Endometrial microvascular endothelial cells (primary cell): ENCODE results near the gene BCKDHB. TPM values are rescaled to one million over a fixed set of nuclear protein-coding genes. Genes with fewer than 3 reads are reported as not detected.
"Not testable (repeated sequence)": the region's sequence is repeated elsewhere in the genome, so short reads cannot be mapped to it uniquely, and the experiment has no call there.

ENCODE experiments used
- in situ Hi-C: cut with HindIII; loops from 2 replicates; pipeline ENCODE4 v1.10.0; 2017; ENCODE audit warnings: low sequenced_read_pairs, low pct_unique_long_range_greater_than_20kb; ENCODE audit errors: inconsistent ontology term
- total RNA-seq: library from RNA; depleted of rRNA; stranded (reverse); fragments of >200 nt; gene quantifications from one replicate; pipeline ENCODE4 v1.2.3, GENCODE V29; 2015; ENCODE audit errors: inconsistent ontology term

The BCKDHB gene
- total RNA-seq, 1 donor from 2014 or later: 11.3 TPM

DNA sequence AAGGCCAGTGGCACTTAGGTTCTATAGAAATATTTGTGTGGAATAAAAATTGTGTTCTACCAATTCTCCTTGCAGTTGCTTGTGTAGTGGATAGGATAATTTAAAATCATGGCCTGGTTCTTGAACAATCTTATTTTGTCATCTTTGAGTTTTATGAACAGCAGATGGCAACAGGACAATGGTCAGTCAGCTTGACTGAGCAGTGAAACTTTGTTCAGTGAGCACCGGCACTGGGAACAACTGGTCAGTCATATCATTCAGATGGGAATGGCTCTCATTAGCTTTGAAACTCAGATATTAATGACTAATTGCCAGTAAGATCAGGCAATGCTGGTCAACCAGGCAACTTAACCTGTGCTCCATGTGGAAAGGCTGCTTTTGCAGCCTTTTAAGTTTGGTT is 129.2 kb downstream of the BCKDHB start:
- in situ Hi-C loops: no loop called here

GRCh38 chr6:80238754-80239153 is 132.3 kb downstream of the BCKDHB start:
- in situ Hi-C loops: not testable (repeated sequence)

DNA sequence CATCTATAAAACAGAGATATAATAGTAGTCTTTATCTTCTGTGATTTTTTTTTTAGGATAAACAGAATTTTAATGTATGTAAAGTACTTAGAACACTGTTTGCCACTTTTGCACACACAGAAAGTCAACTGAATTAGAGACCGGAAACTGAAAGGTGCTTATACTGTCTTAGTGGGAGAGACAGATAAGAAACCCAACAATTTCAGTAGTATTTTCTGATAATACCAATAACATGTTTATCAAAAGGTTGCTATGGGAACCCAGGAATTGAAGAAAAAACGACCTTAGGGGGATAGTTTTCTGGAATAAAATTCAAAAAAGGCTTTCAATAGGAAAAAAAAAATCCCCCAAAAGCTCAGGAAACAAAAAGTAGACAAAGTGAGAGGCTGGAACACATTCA is 138.6 kb downstream of the BCKDHB start:
- in situ Hi-C loops: no loop called here

GRCh38 chr6:80249897-80250296 is 143.4 kb downstream of the BCKDHB start:
- in situ Hi-C loops: no loop called here

GRCh38 chr6:80250391-80250997 is 144.0 kb downstream of the BCKDHB start:
- in situ Hi-C loops: no loop called here

DNA sequence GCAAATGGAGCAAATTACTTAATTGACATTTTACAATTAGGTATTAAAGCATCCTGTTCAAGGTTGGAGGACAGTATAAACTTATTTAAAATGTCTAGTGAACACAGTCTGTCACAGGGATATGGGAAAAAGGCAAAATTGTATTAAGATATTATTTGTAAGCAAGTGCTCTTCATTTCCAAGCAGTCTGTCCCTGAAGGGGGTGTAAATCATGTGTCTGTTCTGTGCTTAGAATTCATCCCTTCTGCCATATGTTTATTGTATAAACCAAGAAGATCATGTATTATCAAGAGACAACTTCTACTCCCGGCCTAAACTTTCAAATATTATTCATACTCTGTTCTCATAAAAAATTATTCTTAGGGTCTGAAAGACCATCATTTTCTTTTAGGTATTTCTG is 144.8 kb downstream of the BCKDHB start:
- in situ Hi-C loops: no loop called here

DNA sequence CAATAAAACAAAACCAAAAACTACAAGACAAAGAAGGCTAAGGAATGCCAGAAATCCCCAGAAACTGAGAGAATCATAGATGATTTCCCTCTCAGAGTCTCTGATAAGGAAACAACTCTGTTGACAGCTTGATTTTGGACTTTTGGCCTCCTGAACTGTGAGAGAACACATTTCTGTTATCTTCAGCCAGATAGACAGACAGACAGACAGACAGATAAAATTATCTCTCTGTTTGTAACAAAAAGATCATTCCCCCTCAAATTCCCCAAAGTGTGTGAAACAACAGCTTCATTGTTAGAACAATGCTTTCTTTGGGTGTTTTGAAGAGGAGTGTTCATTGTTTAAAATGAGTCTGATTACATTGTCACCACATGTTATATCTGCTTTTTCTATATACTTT is 148.2 kb downstream of the BCKDHB start:
- in situ Hi-C loops: no loop called here

DNA sequence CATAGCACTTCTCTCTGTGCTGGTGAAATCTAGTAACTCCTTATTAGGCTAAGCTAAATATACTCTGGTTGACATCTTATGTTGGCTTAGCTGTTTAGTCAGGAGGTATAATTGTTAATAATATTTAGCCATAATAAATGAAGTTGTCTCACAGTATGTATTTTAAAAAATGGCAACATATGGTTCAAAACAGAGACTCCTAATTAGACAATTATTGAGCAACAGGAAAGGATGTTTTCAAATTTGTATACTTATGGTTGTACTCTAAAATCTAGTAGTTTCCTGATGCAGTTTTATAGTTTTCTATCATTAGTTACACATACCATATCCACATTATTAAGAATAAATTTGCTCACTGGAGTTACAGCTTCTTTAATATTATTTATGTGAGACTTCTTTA is 150.2 kb downstream of the BCKDHB start:
- in situ Hi-C loops: no loop called here

DNA sequence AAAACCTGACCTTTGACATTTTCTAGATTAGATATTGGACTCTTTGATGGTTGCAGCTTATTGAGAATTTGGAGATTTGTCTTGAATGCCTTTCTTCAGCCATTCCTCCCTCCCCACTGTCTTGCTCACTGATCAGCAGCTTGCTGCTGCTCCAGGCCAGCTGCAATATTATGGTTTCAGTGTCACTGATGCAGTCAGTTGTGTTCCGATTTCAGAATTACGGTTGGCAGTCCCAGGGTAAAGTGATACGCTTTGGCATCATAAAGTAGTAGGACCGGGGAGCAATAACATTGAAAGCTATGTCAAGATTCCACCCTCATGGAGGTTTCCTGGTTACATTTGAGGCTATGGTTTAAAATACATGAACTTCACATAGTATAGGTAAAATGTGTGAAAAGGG is 152.6 kb downstream of the BCKDHB start:
- in situ Hi-C loops: no loop called here

DNA sequence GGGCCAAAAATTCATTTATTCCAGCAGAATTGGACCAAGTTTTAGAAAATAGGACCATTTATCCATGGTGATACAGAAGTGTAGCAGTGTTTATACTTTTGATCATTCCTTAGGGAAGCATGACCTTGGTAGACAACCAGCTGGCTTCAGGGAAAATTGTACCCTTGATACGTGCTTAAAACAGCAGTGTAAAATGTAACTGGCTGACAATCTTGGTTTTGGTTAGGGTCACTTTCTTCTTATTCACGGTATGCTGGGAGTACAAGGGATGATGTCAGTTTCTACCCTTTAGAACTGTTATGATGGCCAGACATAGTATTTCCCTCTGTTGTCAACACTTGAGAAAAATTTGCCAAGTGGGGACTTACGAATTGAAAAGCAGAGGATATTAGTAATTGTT is 157.1 kb downstream of the BCKDHB start:
- in situ Hi-C loops: no loop called here

GRCh38 chr6:80268865-80269730 is 162.6 kb downstream of the BCKDHB start:
- in situ Hi-C loops: no loop called here

- in situ Hi-C loops: no loop called here
Measured at GRCh38 chr6:80271074-80271473, 164.6 kb downstream of the BCKDHB start.

DNA sequence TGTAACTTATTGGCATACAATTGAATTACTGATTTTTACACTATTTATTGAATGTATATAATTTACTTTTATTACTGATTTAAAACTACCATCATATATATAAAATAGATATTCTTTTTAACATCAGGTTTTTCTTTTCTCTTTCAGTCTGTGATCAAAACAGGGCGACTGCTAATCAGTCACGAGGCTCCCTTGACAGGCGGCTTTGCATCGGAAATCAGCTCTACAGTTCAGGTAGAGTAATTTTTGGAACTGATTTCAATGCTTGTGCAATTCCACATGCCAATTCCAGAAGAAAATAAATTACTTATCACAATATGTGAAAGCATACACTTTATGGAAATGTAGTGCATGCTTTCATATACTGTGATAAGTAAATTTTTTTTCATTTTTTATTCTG is 166.5 kb downstream of the BCKDHB start:
- in situ Hi-C loops: no loop called here

DNA sequence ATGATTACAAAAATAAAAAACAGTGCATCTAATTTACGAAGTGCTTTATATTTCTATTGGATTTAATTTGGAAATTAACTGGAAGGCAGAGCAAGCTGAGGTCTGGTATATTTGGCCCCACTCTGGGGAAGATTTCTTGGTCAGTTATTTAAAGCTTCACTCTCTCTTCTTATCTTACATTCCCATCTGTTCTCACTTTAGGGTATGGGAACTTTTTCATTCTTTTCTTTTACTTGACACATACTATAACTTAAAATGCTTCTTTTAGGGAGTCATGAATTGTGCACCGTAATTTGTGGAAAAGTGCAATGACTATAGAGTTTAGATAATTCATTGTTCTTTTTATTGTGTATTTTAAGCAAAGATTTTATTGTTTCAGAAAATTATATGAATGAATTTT is 170.4 kb downstream of the BCKDHB start:
- in situ Hi-C loops: no loop called here

GRCh38 chr6:80277501-80277900 is 171.0 kb downstream of the BCKDHB start:
- in situ Hi-C loops: no loop called here

DNA sequence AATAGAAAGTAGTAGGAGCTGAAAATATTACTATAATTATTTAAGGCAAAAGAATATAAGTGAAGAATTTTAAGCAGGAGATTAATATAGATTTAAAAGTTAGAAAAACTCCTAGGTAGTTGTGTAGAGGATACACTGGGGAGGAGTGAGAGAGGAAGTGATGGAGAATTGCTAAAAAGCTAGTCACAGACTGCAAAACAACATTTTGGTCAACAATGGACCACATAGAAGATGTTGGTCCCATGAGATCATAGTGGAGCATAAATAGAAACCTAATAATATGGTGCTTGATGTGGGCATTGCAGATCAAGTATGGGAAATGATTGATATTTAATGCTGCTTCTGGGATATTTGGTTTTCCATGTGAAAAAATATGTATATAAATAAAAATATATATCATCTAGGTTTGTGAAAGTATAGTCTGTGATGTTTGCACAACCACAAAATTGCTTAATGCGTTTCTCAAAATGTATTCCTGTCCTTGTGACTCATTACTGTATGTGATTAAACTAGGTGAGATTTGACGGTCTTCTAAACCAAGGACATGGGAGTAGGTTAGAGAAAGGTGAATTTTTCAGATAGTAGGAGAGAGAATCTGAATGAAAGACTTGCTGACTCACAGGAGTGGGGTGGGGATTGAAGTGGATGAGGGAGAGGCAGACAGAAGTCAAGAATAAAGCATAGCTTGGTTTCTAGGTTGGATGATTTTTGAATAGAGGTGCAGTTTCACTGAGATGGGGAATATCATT is 174.0 kb downstream of the BCKDHB start:
- in situ Hi-C loops: no loop called here

DNA sequence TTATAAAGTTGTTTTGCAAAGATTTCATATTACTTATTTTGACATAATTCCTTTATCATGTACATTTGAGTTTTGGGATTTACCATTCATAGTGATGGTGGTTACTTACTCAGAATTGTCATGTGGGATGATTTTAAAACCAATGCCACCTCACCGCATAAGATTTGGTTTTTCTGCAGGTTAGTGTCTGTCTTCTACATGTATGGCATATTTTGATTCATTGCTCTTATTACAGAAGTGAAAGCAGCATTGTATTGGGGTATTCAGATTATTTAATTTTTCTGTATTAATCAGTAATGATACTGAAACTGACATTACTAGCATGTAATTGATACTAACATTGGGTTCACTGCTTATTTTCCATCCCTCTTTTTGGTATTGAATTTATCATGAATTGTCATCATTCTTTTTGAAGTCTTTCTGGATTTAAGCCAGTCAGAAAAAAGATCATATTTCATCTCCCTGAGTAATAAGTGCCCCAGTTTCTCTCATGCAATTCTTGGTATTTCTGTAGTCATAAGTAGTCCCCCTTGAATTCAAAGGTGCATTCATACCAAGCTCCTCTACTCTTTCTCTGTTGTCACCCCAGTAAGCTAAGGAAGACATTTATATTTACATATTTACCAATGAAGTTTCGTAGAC is 176.6 kb downstream of the BCKDHB start:
- in situ Hi-C loops: no loop called here

- in situ Hi-C loops: no loop called here
Measured at GRCh38 chr6:80287112-80287511, 180.6 kb downstream of the BCKDHB start.

- in situ Hi-C loops: no loop called here
Measured at GRCh38 chr6:80287607-80288006, 181.1 kb downstream of the BCKDHB start.
